GM18511 (cell line): Measurements from ENCODE around the gene SAMD4B.

Source experiments
- ATAC-seq: cut with Tn5 transposase; IDR thresholded peaks from one replicate; pipeline ENCODE4 v1.9.1; 2021; ENCODE audit warnings: mild to moderate bottlenecking, moderate library complexity; ENCODE audit not compliant: unreplicated experiment

SAMD4B gene

GRCh38 chr19:39420769-39421168 lies 78.5 kb downstream of the SAMD4B start:
- no peak for ATAC-seq

- no peak for ATAC-seq
Measured at GRCh38 chr19:39422020-39422419, 79.8 kb downstream of the SAMD4B start.

GRCh38 chr19:39423258-39424086 lies 81.3 kb downstream of the SAMD4B start:
- no peak for ATAC-seq

- ATAC-seq, result no peak
Measured at GRCh38 chr19:39424934-39425333, 82.7 kb downstream of the SAMD4B start.

GRCh38 chr19:39425744-39426143 lies 83.5 kb downstream of the SAMD4B start:
- ATAC-seq, result no peak

- ATAC-seq, result no peak
Measured at GRCh38 chr19:39426170-39426569, 83.9 kb downstream of the SAMD4B start.

- ATAC-seq, result no peak
Measured at GRCh38 chr19:39427707-39428106, 85.5 kb downstream of the SAMD4B start.

- ATAC-seq, result no peak
Measured at GRCh38 chr19:39428283-39429112, 86.3 kb downstream of the SAMD4B start.

- ATAC-seq, result no peak
Measured at GRCh38 chr19:39430675-39431593, 88.7 kb downstream of the SAMD4B start.

GRCh38 chr19:39432677-39433025 lies 90.4 kb downstream of the SAMD4B start:
- no peak for ATAC-seq

- no peak for ATAC-seq
Measured at GRCh38 chr19:39433480-39434079, 91.4 kb downstream of the SAMD4B start.

- ATAC-seq, result no peak
Measured at GRCh38 chr19:39434123-39435076, 92.2 kb downstream of the SAMD4B start.
